Epithelial cell of esophagus (primary cell): ENCODE measurements around the gene DDC.
"Not testable (repeated sequence)": the region's sequence is repeated elsewhere in the genome, so short reads cannot be mapped to it uniquely, and the experiment has no call there.

Source experiments
- DNase-seq: peaks from one replicate; pipeline ENCODE4 v3.0.0; 2010; ENCODE audit warnings: low read depth
- H3K4me3 ChIP-seq: 2 replicates; pipeline ENCODE4 v1.5.1; 2011; ENCODE audit warnings: mild to moderate bottlenecking, low read length, control low read depth
- TF ChIP-seq, protein P1 (sequence below): IDR thresholded peaks from 2 replicates; pipeline ENCODE4 v1.5.1; 2011; ENCODE audit warnings: low read depth, mild to moderate bottlenecking, low read length, control low read depth, inconsistent platforms; ENCODE audit not compliant: insufficient read depth; ENCODE audit errors: missing control alignments

DDC gene

DNA sequence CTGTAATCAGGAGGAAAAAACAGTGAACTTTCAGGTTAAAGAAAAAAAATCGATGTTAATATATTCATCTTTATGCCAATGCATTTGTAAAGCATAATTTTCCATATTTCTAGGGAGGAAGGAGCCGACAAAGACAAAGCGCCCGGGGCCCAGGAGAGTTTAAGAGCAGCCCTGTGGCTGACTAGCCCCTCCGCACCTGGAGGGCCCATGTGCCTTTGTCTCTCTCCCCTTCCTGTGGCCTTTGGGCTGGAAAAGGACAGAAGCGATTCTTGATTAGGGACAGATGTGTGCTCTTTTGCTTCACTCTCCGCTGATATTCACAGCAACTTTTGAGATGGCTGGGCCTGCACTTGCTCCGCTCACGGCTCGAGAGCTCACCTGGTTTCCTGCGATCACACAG is 23.1 kb downstream of the DDC start:
- no peak overlapping the region for H3K4me3 ChIP-seq
- TF ChIP-seq, protein P1, sequence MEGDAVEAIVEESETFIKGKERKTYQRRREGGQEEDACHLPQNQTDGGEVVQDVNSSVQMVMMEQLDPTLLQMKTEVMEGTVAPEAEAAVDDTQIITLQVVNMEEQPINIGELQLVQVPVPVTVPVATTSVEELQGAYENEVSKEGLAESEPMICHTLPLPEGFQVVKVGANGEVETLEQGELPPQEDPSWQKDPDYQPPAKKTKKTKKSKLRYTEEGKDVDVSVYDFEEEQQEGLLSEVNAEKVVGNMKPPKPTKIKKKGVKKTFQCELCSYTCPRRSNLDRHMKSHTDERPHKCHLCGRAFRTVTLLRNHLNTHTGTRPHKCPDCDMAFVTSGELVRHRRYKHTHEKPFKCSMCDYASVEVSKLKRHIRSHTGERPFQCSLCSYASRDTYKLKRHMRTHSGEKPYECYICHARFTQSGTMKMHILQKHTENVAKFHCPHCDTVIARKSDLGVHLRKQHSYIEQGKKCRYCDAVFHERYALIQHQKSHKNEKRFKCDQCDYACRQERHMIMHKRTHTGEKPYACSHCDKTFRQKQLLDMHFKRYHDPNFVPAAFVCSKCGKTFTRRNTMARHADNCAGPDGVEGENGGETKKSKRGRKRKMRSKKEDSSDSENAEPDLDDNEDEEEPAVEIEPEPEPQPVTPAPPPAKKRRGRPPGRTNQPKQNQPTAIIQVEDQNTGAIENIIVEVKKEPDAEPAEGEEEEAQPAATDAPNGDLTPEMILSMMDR: no peak
- no peak for DNase-seq

DNA sequence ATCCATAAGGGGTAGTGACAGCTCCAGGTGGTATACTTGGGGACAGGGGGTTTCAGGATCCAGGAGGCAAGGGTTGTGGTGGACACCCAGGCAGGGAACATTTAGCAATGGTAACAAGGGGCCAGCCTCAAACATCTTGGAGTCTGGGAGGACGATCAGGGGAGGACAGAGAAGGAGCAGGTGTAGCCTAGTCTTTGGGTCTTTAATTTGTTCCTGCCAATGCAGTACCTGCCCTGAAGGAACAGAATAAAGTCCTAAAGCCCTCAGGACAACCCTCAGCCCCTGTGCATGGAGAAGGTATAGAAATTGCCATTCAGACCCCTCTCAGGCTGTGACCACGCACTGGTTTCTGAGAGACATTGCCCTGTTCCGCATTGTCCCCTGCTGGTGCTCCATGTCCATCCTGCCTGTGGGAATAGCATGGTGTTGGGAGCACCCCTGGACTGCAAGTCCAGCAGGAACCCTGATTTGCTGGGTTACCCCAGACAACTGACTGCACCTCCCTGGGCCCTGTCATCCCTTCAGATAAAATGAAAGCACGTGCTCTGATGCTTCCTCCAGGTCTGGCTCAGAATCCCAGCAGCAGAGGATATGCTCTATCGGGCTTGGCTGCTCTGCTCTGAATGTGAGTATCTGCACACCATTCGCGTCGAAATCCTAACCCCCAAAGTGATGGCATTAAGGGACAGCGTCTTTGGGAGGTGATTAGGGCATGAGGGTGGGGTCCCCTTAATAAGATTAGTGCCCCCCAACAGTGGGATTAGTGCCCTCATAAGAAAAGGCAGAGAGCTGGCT is 24.2 kb downstream of the DDC start:
- DNase-seq: no peak
- TF ChIP-seq, protein P1: no peak

DNA sequence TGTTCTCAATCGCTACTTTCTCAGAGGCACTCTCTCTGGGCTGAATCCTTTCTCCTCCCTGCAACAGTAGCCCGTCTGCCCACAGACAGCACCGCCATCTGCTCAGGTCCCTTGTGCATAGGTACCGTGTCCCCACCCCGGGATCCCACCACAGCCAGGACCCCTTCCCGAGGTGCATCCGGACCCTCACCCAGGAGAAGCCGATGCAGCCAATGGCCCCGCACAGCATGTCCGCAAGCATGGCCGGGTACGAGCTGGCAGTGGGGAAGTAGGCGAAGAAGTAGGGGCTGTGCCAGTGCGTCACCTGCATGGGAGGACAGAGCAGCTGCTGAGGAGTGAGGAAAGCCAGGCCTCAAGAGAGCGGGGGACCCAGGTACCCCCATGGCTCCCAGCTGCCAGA is 25.5 kb downstream of the DDC start:
- no peak for DNase-seq
- no peak overlapping the region for H3K4me3 ChIP-seq
- TF ChIP-seq, protein P1: no peak

More for the DNA sequence above, 24.2 kb downstream of the DDC start:
- H3K4me3 ChIP-seq: no peak overlapping the region

DNA sequence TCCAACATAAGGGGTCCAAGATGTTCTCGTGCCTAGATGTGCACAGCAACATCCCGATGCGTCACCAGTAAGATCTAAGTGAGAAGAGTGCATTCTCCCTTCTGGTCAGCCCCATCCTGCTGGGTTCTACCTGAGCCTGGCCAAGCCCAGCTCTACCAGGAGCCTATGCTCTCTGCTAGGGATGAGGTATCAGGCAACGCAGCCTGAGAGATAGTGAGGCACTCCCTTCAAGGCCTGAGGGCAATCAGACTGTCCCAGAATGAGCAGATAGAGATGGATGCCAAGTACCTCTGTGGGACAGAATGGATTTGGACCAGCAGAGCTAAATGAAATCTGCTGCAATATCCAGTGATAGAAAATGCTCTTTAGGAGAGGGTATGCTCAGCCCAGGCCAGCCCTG is 26.7 kb downstream of the DDC start:
- no peak for DNase-seq
- TF ChIP-seq, protein P1: no peak
- no peak overlapping the region for H3K4me3 ChIP-seq

DNA sequence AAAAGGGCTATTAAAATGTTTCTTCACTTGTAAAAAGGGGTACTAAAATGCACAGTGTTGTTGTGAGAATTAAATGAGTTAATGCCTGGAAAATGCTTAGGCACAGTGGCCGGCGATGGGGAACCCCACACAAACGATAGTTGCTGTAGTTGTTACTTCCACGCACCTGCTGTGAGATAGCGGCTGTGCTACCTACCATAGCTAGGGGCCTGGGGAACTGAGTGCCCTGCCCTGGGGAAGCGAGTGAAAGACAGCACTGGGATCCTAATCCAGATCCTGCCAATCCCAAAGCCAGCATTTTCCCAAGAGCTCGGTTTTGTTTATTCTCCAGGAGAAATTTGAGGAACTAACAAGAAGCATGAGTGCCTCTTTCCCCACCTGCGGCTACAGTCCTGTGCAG is 27.8 kb downstream of the DDC start:
- DNase-seq: no peak
- TF ChIP-seq, protein P1: no peak

DNA sequence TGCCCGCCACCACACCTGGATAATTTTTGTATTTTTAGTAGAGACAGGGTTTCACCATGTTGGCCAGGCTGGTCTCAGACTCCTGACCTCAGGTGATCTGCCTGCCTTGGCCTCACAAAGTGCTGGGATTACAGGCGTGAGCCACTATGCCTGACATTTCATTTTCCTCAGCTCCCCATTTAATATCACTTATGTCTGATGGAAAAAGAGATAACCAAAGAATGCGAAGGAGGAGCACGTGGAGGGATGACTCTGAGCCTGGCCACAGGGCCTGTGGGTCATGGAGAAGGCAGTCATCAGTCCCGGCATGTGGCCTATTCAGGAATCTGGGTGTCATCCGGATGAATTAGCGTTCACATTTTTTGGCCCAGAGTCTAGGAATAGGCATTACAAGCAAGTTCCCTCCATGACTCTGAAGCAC is 29.9 kb downstream of the DDC start:
- not testable (repeated sequence) for DNase-seq, H3K4me3 ChIP-seq

More for the DNA sequence above, 27.8 kb downstream of the DDC start:
- no peak overlapping the region for H3K4me3 ChIP-seq

DNA sequence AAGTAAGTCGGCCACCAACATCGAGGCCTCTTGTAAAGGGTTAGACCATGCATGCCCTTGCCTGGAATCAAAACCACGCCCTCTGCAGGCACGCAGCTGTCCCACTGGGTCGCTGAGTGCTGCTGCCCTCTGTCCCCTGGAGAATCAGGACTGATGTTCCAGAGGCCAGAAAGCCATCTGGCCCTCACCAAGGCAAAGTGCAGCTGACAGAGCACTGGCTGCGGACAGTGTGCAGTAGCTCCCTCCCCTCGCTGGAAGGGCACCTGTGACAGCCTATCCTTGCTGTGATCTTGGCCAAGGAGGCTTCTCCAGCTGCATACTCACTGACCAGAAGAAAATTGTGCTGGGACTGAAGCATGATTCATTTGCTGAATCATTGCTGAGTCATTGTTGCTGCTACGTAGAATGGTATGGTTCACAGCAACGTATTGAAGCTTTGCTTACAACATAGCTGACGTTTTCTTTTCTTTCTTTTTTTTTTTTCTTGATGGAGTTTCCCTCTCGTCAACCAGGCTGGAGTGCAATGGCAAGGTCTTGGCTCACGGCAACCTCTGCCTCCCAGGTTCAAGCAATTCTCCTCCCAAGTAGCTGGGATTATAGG is 30.4 kb downstream of the DDC start:
- no peak overlapping the region for H3K4me3 ChIP-seq
- DNase-seq: peak; percentile 98
- TF ChIP-seq, protein P1: no peak
